Loucy (cell line): Measurements from ENCODE around the gene OR10A2.

Experiments
- EZH2phosphoT487 ChIP-seq: fragments of 200-600 bp; IDR thresholded peaks from 2 replicates; pipeline ENCODE4 v1.6.1; 2018; ENCODE audit warnings: antibody characterized with exemption, mild to moderate bottlenecking, moderate library complexity, borderline replicate concordance
- TF ChIP-seq, protein P1 (sequence below): fragments of 200-600 bp; sonication (generic); conservative IDR thresholded peaks from 2 replicates; pipeline ENCODE4 v1.5.1; 2014; ENCODE audit warnings: mild to moderate bottlenecking, antibody characterized with exemption, low read length

DNA sequence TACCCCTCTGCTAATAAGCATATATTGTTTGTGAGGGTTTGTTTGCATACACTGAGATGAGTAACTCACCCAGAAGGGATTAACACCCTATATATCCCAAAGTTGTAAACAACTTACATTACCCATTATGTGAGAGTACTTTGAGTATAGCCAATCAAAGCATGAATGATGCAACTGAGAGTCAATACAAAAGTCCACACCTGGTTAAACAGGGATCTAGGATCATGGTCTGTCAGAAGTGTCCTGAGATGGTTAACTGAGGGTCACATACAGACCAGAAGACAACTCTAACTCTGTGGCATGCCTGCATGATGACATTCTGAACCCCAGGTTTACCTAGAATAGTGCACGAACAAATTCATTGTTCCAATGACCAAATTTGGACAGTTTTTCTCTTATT lies 34.8 kb upstream of the OR10A2 start:
- TF ChIP-seq, protein P1, sequence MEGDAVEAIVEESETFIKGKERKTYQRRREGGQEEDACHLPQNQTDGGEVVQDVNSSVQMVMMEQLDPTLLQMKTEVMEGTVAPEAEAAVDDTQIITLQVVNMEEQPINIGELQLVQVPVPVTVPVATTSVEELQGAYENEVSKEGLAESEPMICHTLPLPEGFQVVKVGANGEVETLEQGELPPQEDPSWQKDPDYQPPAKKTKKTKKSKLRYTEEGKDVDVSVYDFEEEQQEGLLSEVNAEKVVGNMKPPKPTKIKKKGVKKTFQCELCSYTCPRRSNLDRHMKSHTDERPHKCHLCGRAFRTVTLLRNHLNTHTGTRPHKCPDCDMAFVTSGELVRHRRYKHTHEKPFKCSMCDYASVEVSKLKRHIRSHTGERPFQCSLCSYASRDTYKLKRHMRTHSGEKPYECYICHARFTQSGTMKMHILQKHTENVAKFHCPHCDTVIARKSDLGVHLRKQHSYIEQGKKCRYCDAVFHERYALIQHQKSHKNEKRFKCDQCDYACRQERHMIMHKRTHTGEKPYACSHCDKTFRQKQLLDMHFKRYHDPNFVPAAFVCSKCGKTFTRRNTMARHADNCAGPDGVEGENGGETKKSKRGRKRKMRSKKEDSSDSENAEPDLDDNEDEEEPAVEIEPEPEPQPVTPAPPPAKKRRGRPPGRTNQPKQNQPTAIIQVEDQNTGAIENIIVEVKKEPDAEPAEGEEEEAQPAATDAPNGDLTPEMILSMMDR: no peak
- TF ChIP-seq EZH2phosphoT487: no peak
